Mesenchymal stem cell (in vitro differentiated cells and primary cell): ENCODE data around the gene GLB1L3.
"Not testable (repeated sequence)": the region's sequence is repeated elsewhere in the genome, so short reads cannot be mapped to it uniquely, and the experiment has no call there.

Experiments used
- DNase-seq: peaks from one replicate; pipeline ENCODE4 v3.0.0-alpha.2; 2013
- H2AFZ ChIP-seq: one replicate; pipeline ENCODE4 v1.6.1; 2013; ENCODE audit warnings: low read depth, mild to moderate bottlenecking, control low read depth, inconsistent platforms, low read length, moderate library complexity
- H2AK5ac ChIP-seq: 2 replicates; pipeline ENCODE4 v1.6.1; 2013; ENCODE audit warnings: low read length, moderate library complexity, mild to moderate bottlenecking, inconsistent platforms; ENCODE audit not compliant: severe bottlenecking
- H2BK120ac ChIP-seq: one replicate; pipeline ENCODE4 v1.6.1; 2013; ENCODE audit warnings: low read depth, mild to moderate bottlenecking, inconsistent platforms, low read length, moderate library complexity
- H2BK12ac ChIP-seq, 2 experiments: one replicate each; pipeline ENCODE4 v1.6.1; 2013; ENCODE audit warnings: inconsistent platforms in 2 of 2, low read length in 2 of 2, mild to moderate bottlenecking in 2 of 2, moderate library complexity in 2 of 2, control low read depth in 1 of 2
- H2BK15ac ChIP-seq: one replicate; pipeline ENCODE4 v1.6.1; 2013; ENCODE audit warnings: mild to moderate bottlenecking, low read depth, inconsistent platforms; ENCODE audit not compliant: poor library complexity, severe bottlenecking
- H2BK5ac ChIP-seq: 2 replicates; pipeline ENCODE4 v1.6.1; 2013; ENCODE audit warnings: low read depth, mild to moderate bottlenecking, low read length, control low read depth, inconsistent platforms; ENCODE audit not compliant: poor library complexity, severe bottlenecking
- H3K14ac ChIP-seq, 2 experiments: one replicate each; pipeline ENCODE4 v1.6.1; 2013; ENCODE audit warnings: inconsistent platforms in 2 of 2, low read length in 2 of 2, control low read depth in 1 of 2, mild to moderate bottlenecking in 1 of 2, moderate library complexity in 1 of 2
- H3K18ac ChIP-seq, 2 experiments: one replicate each; pipeline ENCODE4 v1.6.1; 2013; ENCODE audit warnings: inconsistent platforms in 2 of 2, low read length in 2 of 2, control low read depth in 1 of 2, low read depth in 1 of 2, mild to moderate bottlenecking in 1 of 2
- H3K23ac ChIP-seq, 2 experiments: one replicate each; pipeline ENCODE4 v1.6.1; 2013; ENCODE audit warnings: inconsistent platforms in 2 of 2, low read length in 2 of 2, mild to moderate bottlenecking in 2 of 2, moderate library complexity in 2 of 2, control low read depth in 1 of 2
- H3K27ac ChIP-seq: 2 replicates; pipeline ENCODE4 v1.5.1; 2013; ENCODE audit warnings: mild to moderate bottlenecking, moderate library complexity, low read length, control low read depth, inconsistent platforms; ENCODE audit not compliant: poor library complexity, severe bottlenecking
- H3K27me3 ChIP-seq, 2 experiments: 2 replicates each; pipeline versions ENCODE4 v1.6.1 to v1.7.0; 2013; ENCODE audit warnings: low read length in 2 of 2, mild to moderate bottlenecking in 2 of 2, moderate library complexity in 2 of 2, control low read depth in 1 of 2, inconsistent platforms in 1 of 2; ENCODE audit not compliant: control insufficient read depth in 1 of 2, insufficient read depth in 1 of 2
- H3K36me3 ChIP-seq, 2 experiments: 2 replicates each; pipeline versions ENCODE4 v1.6.1 to v1.7.0; 2013; ENCODE audit warnings: low read length in 2 of 2, control low read depth in 1 of 2, inconsistent platforms in 1 of 2, low read depth in 1 of 2, mild to moderate bottlenecking in 1 of 2; ENCODE audit not compliant: insufficient read depth in 2 of 2, control insufficient read depth in 1 of 2
- H3K4ac ChIP-seq, 2 experiments: one replicate each; pipeline ENCODE4 v1.6.1; 2013; ENCODE audit warnings: inconsistent platforms in 2 of 2, low read length in 2 of 2, mild to moderate bottlenecking in 2 of 2, moderate library complexity in 2 of 2, control low read depth in 1 of 2, low read depth in 1 of 2
- H3K4me1 ChIP-seq: 2 replicates; pipeline ENCODE4 v1.6.1; 2013; ENCODE audit warnings: low read depth, low read length, control low read depth; ENCODE audit not compliant: control insufficient read depth, insufficient read depth
- H3K4me2 ChIP-seq: 2 replicates; pipeline ENCODE4 v1.6.1; 2013; ENCODE audit warnings: low read length, mild to moderate bottlenecking, inconsistent platforms; ENCODE audit not compliant: poor library complexity, severe bottlenecking
- H3K4me3 ChIP-seq, 2 experiments: 2 replicates each; pipeline versions ENCODE4 v1.5.1 to v1.7.0; 2013; ENCODE audit warnings: low read length in 2 of 2, mild to moderate bottlenecking in 2 of 2, control low read depth in 1 of 2, low read depth in 1 of 2; ENCODE audit not compliant: insufficient read depth in 1 of 2
- H3K79me1 ChIP-seq: replicated peaks from 2 replicates; pipeline ENCODE4 v1.6.1; 2013; ENCODE audit warnings: mild to moderate bottlenecking, control low read depth, low read length, inconsistent platforms; ENCODE audit not compliant: poor library complexity, severe bottlenecking
- H3K9ac ChIP-seq: 2 replicates; pipeline ENCODE4 v1.7.0; 2013; ENCODE audit warnings: mild to moderate bottlenecking, low read length, moderate library complexity
- H3K9me3 ChIP-seq: 2 replicates; pipeline ENCODE4 v1.7.0; 2013; ENCODE audit warnings: mild to moderate bottlenecking, low read length; ENCODE audit not compliant: control insufficient read depth
- H4K8ac ChIP-seq: one replicate; pipeline ENCODE4 v1.6.1; 2013; ENCODE audit warnings: inconsistent platforms, mild to moderate bottlenecking, low read length, moderate library complexity
- H4K91ac ChIP-seq: one replicate; pipeline ENCODE4 v1.6.1; 2013; ENCODE audit warnings: mild to moderate bottlenecking, low read length, inconsistent platforms
- WGBS: methylation state at CpG from one replicate; pipeline ENCODE4 v1.1.7; 2013; ENCODE audit warnings: mixed read lengths; 5-methylcytosine and 5-hydroxymethylcytosine counted together

Gene GLB1L3

DNA sequence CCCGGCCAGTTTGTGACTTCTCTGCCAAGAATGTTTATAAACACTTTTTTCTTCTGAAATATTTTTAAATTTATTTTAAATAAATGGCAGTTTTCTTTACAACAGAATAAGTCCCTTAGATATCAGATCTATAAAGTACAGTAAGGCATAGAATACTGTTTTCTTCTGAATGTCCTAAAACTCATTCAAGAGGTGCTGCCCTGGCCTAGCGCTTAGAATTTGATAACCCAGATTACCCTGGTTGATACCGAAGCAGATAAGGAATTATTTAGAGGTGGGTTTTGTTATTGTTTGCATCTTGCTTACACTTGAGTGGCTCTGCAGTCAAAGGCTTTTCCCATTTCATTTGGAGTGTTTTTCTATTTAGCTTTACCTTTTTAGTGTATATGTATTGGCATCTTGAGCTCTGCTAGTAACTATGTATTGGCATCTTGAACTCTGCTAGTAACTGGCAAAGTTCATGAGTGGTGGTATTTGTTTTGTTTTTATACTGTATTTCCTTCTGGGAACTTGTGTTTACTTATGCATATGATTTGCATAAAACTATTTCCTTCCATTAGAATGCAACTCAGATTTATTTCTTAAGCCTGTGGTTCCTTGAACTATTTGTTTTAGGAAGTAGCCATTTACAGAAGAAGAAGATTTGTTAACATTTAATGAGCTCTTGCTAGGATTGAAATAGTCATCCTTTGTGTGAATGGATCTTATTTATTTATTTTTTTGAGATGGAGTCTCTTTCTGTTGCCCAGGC, 21.6 kb upstream of the GLB1L3 start:
- Histone ChIP-seq H4K8ac (no peak overlapping the region), H3K4me2 (peak overlapping the region; percentile 62), H3K9me3 (no peaks in the 10 kb centered on the region), H2BK5ac (no peak overlapping the region), H3K23ac (no peak overlapping the region), H3K9ac (peak overlapping the region; percentile 77), H3K79me1 (peaks cover 22% of the 10 kb centered on the region), H2AFZ (no peak overlapping the region), H3K27ac (no peak overlapping the region), H3K36me3 (peaks cover 15 to 48% of the 10 kb centered on the region in 2 experiments), H2BK15ac (no peak overlapping the region), H3K4me1 (peaks cover 1% of the 10 kb centered on the region), H4K91ac (no peak overlapping the region), H3K4me3 (peak overlapping the region in 1 of 2 experiments; percentile 100), H3K4ac (no peak overlapping the region), H2BK120ac (no peak overlapping the region), H2BK12ac (no peak overlapping the region), H3K18ac (no peak overlapping the region), H2AK5ac (no peak overlapping the region), H3K27me3 (no peaks in the 10 kb centered on the region), H3K14ac (no peak overlapping the region)
- WGBS = 93% methylated on average over 2 of the region's 3 CpGs
- no peak for DNase-seq

DNA sequence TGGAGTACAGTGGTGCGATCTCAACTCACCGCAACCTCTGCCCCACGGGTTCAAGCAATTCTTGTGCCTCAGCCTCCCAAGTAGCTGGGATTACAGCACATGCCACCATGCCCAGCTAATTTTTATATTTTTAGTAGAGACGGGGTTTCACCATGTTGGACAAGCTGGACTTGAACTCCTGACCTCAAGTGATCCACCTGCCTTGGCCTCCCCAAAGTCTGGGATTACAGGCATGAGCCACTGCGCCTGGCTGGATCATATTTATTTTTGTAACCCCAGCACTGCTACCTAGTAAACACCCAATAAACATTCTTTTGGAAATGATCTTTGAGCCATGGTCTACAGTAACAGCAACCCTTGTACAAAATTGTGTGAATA, 21.0 kb upstream of the GLB1L3 start:
- H2AK5ac ChIP-seq, H4K8ac ChIP-seq, H2BK5ac ChIP-seq, H2AFZ ChIP-seq, DNase-seq, H3K27ac ChIP-seq, H3K4me1 ChIP-seq, H3K9me3 ChIP-seq, H2BK15ac ChIP-seq, H3K4ac ChIP-seq, H3K27me3 ChIP-seq, H3K18ac ChIP-seq, H3K4me2 ChIP-seq, H2BK12ac ChIP-seq, H3K4me3 ChIP-seq, H3K9ac ChIP-seq, H3K14ac ChIP-seq, H3K23ac ChIP-seq, H4K91ac ChIP-seq, H2BK120ac ChIP-seq: not testable (repeated sequence)
- peaks cover 22% of the 10 kb centered on the region for H3K79me1 ChIP-seq
- peaks cover 18 to 48% of the 10 kb centered on the region in 2 experiments for H3K36me3 ChIP-seq
- WGBS = 96% methylated on average over 5 of the region's 5 CpGs

DNA sequence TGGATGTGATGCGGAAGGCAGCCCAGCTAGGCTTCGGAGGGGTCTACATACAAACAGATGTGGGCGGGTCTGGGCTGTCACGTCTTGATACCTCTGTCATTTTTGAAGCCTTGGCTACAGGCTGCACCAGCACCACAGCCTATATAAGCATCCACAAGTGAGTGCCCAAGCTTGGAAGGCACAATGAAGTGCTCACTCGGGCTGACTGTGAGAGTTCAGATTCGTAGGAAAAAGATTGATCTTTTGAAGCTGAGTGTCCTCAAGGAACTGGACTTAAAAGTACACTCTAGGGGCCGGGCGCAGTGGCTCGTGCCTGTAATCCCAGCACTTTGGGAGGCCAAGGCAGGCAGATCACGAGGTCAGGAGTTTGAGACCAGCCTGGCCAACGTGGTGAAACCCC, 19.1 kb upstream of the GLB1L3 start:
- Histone ChIP-seq H3K27ac (no peak overlapping the region), H2AK5ac (no peak overlapping the region), H3K18ac (no peak overlapping the region), H3K14ac (no peak overlapping the region), H2AFZ (no peak overlapping the region), H3K9ac (no peak overlapping the region), H3K9me3 (no peaks in the 10 kb centered on the region), H3K79me1 (peaks cover 24% of the 10 kb centered on the region), H2BK120ac (no peak overlapping the region), H3K27me3 (no peaks in the 10 kb centered on the region), H2BK5ac (no peak overlapping the region), H3K23ac (no peak overlapping the region), H2BK15ac (no peak overlapping the region), H3K4me1 (peaks cover 1% of the 10 kb centered on the region), H3K4me3 (no peak overlapping the region), H3K4ac (no peak overlapping the region), H4K91ac (no peak overlapping the region), H2BK12ac (no peak overlapping the region), H3K36me3 (peaks cover 30 to 53% of the 10 kb centered on the region in 2 experiments), H4K8ac (no peak overlapping the region), H3K4me2 (no peak overlapping the region)
- WGBS = 95% methylated on average over 11 of the region's 11 CpGs
- DNase-seq = no peak

DNA sequence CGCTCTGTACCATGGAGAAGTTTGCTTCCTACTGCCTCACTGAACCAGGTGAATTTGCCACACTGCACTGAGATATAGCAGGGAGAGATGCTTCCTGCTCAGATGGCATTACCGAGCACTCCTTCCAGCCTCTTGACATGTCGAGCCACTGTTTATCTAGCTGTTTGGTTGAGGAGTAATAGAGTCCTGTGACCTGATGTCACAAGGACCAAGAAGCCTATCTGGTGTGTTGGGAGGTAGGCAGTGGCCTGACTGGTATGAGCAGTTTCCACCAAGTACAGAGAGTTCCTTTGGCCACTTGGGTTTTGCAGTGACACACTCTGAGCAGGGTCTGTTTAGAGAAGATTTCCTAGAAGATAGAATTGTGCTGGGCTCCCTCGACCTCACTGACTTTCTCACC, 17.6 kb upstream of the GLB1L3 start:
- Histone ChIP-seq H3K23ac (no peak overlapping the region), H2AK5ac (no peak overlapping the region), H2BK12ac (no peak overlapping the region), H3K9me3 (no peaks in the 10 kb centered on the region), H2BK120ac (no peak overlapping the region), H4K91ac (no peak overlapping the region), H3K27ac (no peak overlapping the region), H2BK15ac (no peak overlapping the region), H3K9ac (no peak overlapping the region), H3K4ac (no peak overlapping the region), H2BK5ac (no peak overlapping the region), H3K27me3 (no peaks in the 10 kb centered on the region), H3K18ac (no peak overlapping the region), H3K36me3 (peaks cover 43 to 68% of the 10 kb centered on the region in 2 experiments), H2AFZ (no peak overlapping the region), H3K4me2 (no peak overlapping the region), H3K4me3 (no peak overlapping the region), H3K14ac (no peak overlapping the region), H4K8ac (no peak overlapping the region), H3K4me1 (peaks cover 1% of the 10 kb centered on the region), H3K79me1 (peaks cover 20% of the 10 kb centered on the region)
- 86% methylated on average over 4 of the region's 4 CpGs for WGBS
- no peak for DNase-seq
